T-helper 1 cell treated with Interleukin-12 subunit alpha and Interleukin-12 subunit beta and Interleukin-4 antibody, amounts not matched to agents 30 ng/mL and 1 ng/mL, for 36 hours (primary cell): ENCODE data around the gene NTM. TPM values are rescaled to one million over a fixed set of nuclear protein-coding genes. Genes with fewer than 3 reads are reported as not detected.
"Not testable (repeated sequence)": the region's sequence is repeated elsewhere in the genome, so short reads cannot be mapped to it uniquely, and the experiment has no call there.

Experiments used
- intact Hi-C: fragments of 100-400 bp; cut with micrococcal nuclease; formaldehyde crosslinking; loops from one replicate; pipeline ENCODE4 v1.15.1; 2024
- total RNA-seq: library from RNA; stranded (reverse); gene quantifications from 2 replicates; pipeline ENCODE4 v1.2.3, GENCODE V29; 2022

NTM gene
- not detected in 2 replicates for total RNA-seq

DNA sequence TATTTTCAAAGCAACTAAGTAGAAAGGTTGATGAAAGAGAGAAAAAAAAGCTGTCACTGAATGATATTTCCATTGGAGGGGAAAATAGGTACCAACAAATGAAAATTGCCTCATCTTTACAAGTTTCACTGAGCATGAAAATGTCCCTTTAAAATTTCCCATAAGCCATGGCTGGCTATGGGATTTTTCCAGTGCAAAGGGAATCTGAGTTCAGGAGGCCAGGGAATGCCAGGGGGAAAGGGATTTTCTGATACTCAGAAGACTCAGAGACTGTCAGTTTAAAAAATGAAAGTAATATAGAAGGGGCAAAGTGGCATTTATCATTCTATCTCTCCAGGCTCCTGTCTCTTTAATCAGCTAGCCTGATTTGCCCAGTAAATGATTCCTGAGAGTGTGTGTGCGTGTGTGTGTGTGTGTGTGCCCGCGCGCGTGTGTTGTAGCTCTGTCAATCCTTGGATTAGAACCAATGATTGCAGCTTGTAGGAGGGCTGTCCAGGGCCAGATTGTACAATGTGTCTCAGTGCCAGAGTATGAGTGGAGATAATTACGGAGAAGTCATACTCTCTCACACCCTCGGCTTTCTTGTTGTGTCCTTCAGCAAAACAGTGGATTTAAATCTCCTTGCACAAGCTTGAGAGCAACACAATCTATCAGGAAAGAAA, at the start of gene NTM:
Gene NTM (plus strand): TSS at position 526 of the 662 bp plus-strand sequence.
- intact Hi-C loops, result no loop called here

DNA sequence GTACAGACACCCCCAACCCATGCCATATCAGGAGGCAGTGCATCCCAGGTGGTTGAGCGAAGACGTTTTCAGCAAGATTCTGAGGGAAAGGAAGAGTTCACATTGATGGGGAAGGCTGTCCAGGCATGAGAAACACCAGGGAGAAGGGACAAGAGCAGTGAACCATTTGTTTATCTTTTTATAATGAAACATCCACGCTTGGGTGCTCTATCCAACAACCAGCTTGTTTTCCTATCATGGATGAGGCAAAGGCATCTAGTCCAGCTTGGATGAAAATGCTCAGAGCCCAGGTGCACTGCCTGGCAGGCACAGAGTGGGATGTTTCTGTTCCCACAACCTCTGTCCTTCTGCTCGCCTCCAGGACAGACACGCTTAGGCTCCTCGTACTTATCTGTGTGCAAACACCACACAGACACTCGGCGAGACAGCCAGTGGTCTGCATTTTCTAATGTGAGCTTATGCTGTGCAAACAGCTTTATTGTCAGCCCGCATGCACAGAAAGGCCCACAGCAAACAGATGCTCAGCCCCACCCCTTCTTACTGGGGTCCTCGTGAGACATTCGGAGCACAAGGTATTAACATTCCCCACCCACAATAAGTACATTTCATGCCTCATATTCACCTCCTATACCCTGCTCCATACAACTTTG, 45.4 kb upstream of the NTM start:
- intact Hi-C loops, result no loop called here

DNA sequence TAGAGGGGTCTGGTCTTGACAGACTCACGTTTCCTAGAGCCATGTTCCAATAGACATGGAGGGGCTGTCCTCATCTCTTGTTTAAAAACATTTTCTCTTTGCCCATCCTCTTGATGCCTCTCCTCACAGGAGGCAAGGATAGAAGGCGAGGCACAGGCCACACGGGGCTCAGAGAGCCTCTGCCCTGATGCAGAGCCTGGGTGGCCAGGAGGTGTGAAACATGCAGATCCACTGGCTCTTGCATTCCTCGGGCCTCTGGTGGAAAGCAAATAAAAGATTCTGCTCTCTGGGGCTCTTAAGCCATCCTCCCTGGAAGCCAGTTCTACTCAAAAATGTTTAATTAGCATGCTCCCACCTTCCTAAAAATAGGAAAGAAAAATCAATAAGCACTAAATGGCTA, 43.6 kb upstream of the NTM start:
- intact Hi-C loops, result no loop called here

DNA sequence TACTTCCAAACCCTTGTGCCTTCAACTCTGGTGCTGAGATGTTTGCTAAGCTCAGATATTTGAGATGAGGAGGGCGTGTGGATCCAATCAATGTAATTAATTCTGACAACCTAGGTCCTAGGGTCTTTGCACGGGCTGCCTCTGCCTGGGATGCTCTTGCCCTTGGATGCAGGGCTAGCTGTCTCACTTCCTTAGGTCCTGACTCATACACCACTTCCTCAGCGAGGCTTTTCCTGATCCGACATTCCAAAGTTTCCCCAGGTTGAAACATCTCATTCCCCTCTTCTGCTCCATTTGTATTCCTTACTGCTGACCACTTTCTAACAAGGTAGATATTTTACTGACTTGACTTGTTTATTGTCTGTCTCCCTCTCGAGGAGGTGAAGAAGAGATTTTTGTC, 43.0 kb upstream of the NTM start:
- intact Hi-C loops, result no loop called here

DNA sequence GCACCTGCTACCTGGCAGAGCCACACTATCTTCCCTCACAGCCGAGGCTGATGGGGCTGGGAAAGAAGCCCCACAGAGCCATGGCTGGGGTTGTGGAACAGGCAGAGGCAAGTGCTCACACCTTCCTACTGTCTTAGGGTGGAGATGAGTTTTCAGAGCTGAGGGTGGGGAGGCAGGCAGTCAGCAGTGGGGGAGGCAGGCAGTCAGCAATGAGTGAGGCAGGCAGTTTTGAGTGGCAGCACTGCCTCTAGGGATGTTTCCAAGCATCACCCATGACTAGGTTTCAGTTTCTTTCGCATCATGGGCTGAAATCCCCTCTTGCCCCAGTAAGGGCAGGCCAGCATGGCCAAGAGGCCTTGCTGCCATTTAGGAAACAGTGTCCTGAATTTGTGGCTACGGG, 41.6 kb upstream of the NTM start:
- intact Hi-C loops, result no loop called here

DNA sequence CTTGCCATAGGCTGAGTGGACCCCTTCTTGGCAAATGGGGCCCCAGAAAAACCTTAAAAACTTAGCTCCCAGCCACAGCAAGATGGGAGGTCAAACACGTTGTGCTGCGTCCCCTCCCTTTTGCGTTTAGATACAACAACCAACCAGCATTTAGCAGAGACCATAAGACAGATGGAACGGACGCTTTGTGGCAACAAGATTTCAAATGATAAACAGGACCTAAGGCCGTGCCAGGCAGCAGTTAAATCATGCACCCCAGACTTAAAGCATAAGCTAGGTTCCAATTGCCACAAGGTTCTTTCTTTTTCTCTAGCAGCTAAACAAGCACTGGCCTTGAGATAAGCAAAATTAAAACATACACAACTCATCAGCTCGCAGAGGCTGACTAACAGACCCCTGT, 39.4 kb upstream of the NTM start:
- intact Hi-C loops, result no loop called here

DNA sequence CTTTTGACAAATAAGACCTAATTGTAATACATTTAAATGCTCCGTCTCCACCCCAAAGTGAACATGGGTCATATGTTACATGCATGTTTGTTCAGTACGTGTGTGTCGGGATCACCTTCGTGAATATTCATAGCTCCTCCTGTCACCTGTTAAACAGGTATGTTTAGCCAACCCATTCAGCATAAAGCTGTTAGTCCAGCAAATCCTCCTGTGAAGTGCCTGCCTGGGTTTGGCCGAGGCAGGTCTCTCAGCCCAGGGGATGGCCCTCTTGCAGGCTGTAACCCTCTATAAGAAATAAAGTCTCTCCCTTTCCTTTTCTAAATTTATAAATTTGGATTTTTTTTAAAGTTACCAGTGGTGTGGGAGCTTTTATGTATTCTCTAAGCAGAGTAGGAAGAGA, 38.9 kb upstream of the NTM start:
- intact Hi-C loops, result no loop called here

DNA sequence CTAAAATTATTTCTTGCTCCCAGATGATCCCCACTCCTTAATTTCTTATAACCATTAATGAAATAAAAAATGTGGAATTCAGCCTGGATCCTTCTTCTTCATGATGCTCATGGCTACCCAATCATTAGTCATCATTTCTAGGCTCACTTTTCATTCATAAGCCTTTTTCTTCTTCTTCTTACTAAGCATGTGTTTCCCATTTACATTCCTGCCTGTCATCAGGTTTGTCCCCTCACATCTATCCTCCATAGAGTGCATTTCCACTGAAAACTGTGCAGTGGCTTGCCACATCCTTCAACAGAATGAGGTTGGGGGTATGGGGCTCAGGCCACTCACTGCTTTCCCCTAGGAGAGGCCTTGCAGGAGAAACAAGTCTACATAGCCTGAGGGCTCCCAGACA, 35.8 kb upstream of the NTM start:
- intact Hi-C loops, result no loop called here

DNA sequence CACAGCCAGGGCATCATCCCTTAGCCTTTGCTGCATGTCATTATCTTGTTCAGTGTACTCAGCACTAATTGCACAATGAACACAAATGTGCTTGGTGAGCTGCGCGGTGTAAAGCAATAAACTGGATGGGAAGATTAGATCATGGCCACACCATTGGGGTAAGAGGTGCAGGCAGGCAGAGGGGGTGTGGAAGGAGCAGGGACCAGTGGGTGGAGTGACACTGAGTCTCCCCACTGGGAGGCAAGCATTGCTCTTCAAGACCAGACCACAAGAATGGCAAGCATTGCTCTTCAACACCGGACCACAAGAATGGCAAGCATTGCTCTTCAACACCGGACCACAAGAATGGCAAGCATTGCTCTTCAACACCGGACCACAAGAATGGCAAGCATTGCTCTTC, 28.5 kb upstream of the NTM start:
- intact Hi-C loops, result not testable (repeated sequence)

DNA sequence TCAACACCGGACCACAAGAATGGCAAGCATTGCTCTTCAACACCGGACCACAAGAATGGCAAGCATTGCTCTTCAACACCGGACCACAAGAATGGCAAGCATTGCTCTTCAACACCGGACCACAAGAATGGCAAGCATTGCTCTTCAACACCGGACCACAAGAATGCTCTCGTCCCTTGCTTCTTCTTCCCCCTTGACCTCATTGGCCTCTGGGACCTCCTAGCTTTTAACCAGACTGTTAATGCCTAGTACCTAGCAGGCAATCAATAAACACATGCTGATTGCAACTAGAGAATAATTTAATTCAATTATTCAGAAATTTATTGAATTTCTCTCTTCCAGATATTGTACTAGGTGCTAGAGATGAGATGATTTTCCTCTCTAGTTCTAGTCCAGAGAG, 28.0 kb upstream of the NTM start:
- intact Hi-C loops, result not testable (repeated sequence)

DNA sequence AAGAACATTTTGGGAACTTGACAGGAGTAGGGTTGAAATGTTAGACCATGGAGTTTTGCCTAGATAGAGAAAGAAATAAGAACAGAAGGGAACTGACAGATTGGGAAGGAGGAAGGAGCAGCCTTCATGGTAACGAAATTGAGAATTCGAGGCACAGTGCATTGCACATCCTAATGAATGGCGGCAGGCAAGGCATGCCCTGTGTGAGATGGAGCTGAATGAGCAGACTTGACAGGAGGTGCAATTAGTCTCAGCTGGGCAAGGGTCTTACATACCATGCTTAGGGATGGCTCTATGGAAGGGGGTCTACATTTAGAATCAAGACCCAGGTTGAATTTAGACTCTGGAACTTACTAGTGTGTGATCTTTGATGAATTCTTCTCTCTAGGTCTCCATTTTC, 25.0 kb upstream of the NTM start:
- intact Hi-C loops, result no loop called here

DNA sequence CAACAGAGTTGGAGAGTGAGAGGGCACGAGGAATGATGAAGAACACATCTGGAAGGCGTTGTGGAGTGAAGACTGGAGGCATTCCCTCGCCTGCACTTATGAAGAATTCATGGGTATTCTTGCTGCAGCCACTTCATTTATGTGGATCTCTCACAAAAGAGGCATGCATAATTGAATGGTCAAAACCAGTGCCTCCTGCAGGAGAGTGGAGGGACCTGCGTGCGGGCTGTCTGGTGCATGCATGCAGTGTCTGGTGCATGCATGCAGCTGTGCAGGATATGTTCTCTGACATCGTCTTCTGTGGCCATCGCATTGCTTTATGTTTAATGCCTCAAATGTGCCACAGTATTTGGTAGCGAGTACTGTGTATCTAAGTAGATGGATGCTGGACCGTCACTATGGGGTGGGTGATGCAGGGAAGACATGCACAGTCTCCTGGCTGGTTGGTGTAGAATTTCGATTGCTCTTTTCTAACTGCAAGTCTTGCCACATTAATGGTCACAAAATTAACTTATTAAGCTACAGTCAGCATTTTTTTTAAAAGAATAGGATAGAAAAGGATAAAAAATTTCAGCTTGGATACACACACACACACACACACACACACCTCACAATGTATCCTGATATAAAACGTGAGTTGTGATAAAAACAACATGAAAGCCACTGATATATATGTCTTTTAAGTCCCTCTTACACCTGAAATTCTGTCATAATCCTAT, 20.9 kb upstream of the NTM start:
- intact Hi-C loops, result no loop called here

DNA sequence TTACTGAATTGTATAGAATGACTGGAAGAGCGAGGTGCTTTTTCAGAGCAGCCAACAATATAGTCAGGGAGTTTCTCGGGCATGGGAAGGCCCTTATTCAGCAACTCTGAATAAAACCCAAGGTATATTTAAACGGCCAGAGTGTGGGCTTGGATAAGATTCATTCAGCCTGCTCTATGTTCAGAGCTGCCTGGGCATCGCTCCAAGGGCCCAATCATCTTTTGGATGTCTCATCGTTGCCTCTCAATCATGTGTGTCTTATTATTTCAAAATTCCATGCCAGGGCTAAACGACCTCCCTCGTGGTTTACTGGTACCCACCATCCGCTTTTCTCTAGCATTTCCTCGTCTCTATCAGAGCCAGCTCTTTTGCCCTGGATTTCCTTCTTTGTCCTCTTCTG, 19.5 kb upstream of the NTM start:
- intact Hi-C loops, result no loop called here

DNA sequence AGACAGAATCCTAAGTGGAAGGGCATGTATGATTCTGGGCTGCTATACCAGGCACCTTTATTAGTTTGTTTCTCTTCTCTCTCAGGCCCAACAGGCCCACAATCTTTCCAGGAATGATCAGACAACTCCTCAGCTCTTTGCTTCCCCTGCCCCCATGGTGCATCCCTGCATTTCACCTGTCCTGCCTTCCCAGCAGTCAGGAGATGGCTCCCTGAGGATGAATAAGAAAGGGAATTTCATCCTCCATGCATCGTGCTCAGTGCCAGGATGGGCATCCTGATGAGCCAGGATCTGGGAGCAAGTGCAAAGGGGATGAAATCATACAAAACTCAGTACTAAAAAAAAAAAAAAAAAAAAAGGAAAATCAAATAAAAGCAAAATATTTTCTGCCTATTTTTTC, 18.6 kb upstream of the NTM start:
- intact Hi-C loops, result no loop called here

DNA sequence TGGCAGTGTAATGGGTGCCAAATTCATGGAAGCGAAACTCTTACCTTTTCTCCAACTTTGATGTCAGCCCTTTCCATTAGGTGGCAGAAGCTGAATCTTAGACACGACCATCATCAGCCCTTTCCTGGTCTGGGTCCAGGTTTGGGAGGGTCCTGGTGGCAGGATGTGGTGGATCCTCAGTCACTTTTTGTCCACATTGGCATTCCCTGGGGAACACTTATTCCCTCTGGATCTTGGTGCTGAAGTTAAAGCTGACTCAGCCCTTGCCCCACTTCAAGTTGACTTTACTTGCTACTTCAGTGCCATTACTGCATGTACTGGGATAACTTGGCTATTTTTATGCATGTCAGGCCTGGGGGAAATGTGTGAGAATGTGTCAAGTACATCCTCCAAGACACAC, 16.6 kb upstream of the NTM start:
- intact Hi-C loops, result no loop called here

DNA sequence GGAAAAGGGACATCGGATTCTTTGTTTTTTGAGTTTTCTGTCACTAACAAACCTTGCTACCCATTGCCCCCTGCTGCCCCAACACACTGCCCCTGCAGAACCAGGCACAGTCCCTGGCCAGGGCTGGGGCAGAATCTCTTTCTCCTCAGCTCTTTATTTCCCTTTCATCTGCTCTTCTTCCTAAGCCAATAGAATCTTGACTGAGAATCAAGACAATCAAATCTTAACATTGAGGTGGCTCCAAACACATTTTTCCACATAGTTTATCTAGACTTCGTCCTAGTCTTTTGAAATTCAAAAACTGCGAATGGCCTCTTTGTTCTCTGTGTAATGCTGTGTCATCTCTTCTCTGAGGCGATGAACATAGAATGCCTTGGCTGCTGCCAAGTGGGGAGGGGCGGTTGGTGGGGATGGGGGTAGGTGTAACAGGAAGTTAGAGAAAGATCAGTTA, 16.1 kb upstream of the NTM start:
- intact Hi-C loops, result no loop called here

DNA sequence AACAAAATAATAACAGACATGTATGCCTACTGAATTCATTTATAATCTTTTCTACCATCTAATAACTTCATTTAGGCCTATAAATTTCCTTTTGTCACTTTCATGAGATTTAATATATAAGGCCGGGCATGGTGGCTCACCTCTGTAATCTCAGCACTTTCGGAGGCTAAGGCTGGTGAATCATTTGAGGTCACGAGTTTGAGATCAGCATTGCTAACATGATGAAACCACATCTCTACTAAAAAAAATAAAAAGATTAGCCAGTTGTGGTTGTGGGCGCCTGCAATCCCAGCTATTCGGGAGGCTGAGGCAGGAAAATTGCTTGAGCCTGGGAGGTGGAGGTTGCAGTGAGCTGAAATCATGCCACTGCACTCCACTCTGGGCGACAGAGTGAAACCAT, 14.2 kb upstream of the NTM start:
- intact Hi-C loops, result no loop called here

DNA sequence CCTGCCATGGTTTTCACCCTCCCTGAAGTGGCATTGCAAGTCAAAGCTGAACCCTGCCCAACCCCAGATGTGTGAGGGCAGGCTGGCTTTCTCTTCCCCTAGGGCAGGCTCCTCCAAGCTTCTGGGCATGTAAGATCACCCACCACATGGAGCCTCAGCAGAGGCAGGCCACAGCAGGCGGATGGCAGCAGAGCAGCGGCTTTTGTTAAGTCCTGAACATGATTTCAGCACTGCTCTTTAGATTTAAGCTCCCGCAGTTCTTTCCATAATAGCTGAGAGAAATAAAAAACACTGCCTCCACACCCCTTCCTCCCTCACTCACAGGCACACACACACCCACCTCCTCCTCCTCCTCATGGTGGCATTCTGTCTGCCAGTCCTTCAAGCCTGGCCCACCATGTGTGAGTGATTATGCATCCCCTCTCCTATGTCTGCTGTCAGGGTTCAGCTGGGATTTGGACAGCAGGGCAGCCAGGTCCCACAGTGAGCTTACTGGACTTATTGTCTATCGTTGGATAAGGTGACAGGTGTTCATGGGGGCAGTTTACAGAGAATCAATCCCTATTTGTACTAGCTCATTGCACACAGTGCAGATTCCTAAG, 5.0 kb upstream of the NTM start:
- intact Hi-C loops, result no loop called here

DNA sequence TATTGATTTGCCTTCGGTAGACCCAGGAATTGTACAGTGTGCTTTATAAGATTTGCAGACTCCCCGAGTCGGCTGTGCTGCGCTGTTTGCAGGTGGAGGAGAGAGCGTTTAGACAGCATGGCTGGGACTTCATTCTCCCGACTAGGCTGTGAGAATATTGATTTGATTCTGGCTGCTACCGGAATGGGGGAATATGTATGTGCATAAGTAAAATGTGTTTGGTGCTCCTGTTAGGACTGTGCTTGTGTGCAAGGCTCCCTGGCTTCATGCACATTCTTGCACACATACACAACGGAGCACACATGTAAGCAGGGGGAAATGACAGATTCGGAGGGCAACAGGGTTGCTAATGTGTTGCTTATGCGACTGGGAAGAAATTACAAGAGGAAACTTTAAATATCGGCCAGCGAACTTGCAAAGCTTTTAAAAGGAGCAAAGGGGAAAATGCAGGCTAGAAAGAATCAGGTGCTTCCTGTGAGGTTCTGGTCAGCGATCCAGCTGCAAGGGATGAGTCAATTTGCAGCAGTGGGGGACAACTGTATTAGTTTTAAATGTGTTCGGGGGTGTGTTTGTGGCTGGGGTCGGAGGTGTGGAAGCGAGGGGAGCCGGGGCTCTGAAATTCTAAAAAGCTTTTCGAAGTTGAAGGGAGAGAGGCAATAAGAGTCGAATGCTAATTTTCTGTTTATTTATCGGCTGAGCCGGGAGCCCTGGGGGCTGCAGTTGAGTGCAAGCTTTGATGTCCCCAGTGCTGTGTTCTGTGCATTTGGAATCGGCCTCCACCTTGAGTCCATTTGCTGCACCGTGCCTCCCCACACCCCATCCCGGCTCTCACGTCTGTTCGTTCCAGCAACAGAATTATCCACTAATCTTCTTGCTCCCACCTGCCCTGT, 731 bp downstream of the NTM start:
- intact Hi-C loops, result no loop called here

DNA sequence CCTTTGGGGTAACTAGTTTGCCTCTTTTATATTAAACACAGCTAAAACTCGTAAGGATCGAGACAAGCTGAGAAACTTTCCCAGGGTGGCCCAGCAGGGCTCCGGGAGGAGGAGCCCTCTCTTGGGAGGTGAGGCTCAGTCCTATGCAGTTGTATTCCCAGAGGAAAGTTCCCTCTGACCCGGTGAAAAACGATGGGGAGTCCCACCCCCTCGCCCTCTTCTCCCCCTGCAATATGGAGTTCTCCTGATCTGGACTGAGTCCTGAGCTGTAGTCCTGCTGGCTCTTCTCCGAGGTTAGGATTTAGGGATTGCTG, 1.3 kb downstream of the NTM start:
- intact Hi-C loops, result no loop called here

DNA sequence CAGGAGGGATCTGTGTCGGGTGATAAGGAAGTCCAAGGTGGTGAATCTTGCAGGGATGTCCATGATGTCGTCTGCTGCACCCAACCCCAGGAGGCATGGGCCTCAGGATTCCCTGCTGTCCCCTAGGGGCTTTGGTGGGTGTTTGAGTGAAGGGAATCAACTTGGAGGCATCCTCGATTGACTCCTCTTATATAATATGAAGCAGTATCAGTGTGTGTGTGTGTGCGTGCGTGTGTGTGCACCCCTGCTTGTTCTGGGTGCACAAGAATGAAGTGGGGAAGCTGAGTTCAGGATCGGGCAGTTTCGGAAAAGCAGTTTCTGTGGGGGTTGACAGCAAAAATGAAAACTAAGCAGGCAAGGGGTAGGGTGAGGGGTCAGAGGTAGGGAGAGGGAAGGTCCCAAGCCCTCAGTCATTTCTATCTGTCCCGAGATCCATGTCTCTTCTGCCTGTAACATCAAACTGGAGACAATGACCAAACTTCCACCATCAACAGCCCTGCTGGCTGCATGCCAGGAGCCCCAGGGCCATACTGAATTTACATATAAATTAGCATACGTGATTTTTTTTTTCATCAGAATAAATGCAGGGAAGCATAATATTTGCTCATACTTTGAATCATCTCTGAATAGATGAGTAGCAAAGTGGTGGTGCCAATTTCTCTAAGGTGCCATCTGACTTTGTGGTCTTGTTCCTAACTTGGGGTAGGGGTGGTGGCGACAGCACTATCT, 2.0 kb downstream of the NTM start:
- intact Hi-C loops, result no loop called here
